ENCODE measurements around the gene CASTOR1.
A peak's percentile ranks its signal among the peaks of the same experiment; 100 is the strongest.
"Not testable (repeated sequence)": the region's sequence is repeated elsewhere in the genome, so short reads cannot be mapped to it uniquely, and the experiment has no call there.

Gene CASTOR1

GRCh38 chr22:30289141-30289979, at the start of gene CASTOR1:
Gene CASTOR1 (minus strand): TSS chr22:30289505. CDS start chr22:30289497, 8 bp downstream.
- DNase-seq: peak; percentile 98

- DNase-seq: no peak
Observed at GRCh38 chr22:30338802-30339201, 49.5 kb upstream of the CASTOR1 start.

- DNase-seq: not testable (repeated sequence)
Observed at GRCh38 chr22:30338341-30338740, 49.0 kb upstream of the CASTOR1 start.

GRCh38 chr22:30337461-30337778, 48.1 kb upstream of the CASTOR1 start:
- DNase-seq: no peak

- no peak for DNase-seq
Observed at GRCh38 chr22:30336752-30337460, 47.6 kb upstream of the CASTOR1 start.

GRCh38 chr22:30335236-30335635, 45.9 kb upstream of the CASTOR1 start:
- no peak for DNase-seq

- no peak for DNase-seq
Observed at GRCh38 chr22:30334646-30335045, 45.3 kb upstream of the CASTOR1 start.

- DNase-seq: no peak
Observed at GRCh38 chr22:30333707-30334087, 44.4 kb upstream of the CASTOR1 start.

- DNase-seq: no peak
Observed at GRCh38 chr22:30332994-30333706, 43.8 kb upstream of the CASTOR1 start.

- no peak for DNase-seq
Observed at GRCh38 chr22:30332551-30332950, 43.2 kb upstream of the CASTOR1 start.

- peak; percentile 33 for DNase-seq
Observed at GRCh38 chr22:30328466-30329049, 39.3 kb upstream of the CASTOR1 start.

GRCh38 chr22:30327864-30328345, 38.6 kb upstream of the CASTOR1 start:
- DNase-seq: no peak

GRCh38 chr22:30326706-30327362, 37.5 kb upstream of the CASTOR1 start, which contains the start of gene TBC1D10A:
Gene TBC1D10A (minus strand): TSS chr22:30326941. CDS start chr22:30326881, 60 bp downstream.
- peak; percentile 90 for DNase-seq

GRCh38 chr22:30326255-30326705, 37.0 kb upstream of the CASTOR1 start:
- DNase-seq: no peak

GRCh38 chr22:30325724-30326254, 36.5 kb upstream of the CASTOR1 start:
- DNase-seq: no peak

GRCh38 chr22:30325065-30325720, 35.9 kb upstream of the CASTOR1 start:
- peak; percentile 84 for DNase-seq

- DNase-seq: peak; percentile 63
Observed at GRCh38 chr22:30324014-30324730, 34.9 kb upstream of the CASTOR1 start.

- DNase-seq: no peak
Observed at GRCh38 chr22:30323246-30323645, 33.9 kb upstream of the CASTOR1 start.

- DNase-seq: no peak
Observed at GRCh38 chr22:30321461-30321860, 32.2 kb upstream of the CASTOR1 start.

GRCh38 chr22:30320021-30320556, 30.8 kb upstream of the CASTOR1 start:
- DNase-seq: no peak
